OCI-M2 (cell line): Measurements from ENCODE around the gene BRCA2.

Source experiments
- DNase-seq: peaks from one replicate; lab custom pipeline; 2025; ENCODE audit not compliant: unreplicated experiment; lab: John Stamatoyannopoulos, UW

The BRCA2 gene

GRCh38 chr13:32426990-32427851 lies 111.9 kb downstream of the BRCA2 start:
- DNase-seq, result no peak

- peak; percentile 44 for DNase-seq
These were observed 112.7 kb downstream of the BRCA2 start, which contains the start of gene N4BP2L1 for GRCh38 chr13:32427852-32428580. Gene N4BP2L1, minus strand, starts transcription at chr13:32428130. Its CDS starts 48 bp downstream, at chr13:32428082.

- DNase-seq, result no peak
These were observed 113.5 kb downstream of the BRCA2 start for GRCh38 chr13:32428581-32429432.

- no peak for DNase-seq
These were observed 114.2 kb downstream of the BRCA2 start for GRCh38 chr13:32429433-32429909.

- no peak for DNase-seq
These were observed 114.9 kb downstream of the BRCA2 start for GRCh38 chr13:32430018-32430747.

GRCh38 chr13:32431361-32431760 lies 116.1 kb downstream of the BRCA2 start:
- DNase-seq, result no peak

- no peak for DNase-seq
These were observed 117.5 kb downstream of the BRCA2 start for GRCh38 chr13:32432856-32433255.

- no peak for DNase-seq
These were observed 123.6 kb downstream of the BRCA2 start for GRCh38 chr13:32438871-32439270.

GRCh38 chr13:32443111-32443510 lies 127.8 kb downstream of the BRCA2 start:
- DNase-seq, result no peak

GRCh38 chr13:32445461-32445860 lies 130.2 kb downstream of the BRCA2 start:
- no peak for DNase-seq

GRCh38 chr13:32446220-32446619 lies 130.9 kb downstream of the BRCA2 start:
- DNase-seq, result no peak

GRCh38 chr13:32446773-32447465 lies 131.6 kb downstream of the BRCA2 start:
- no peak for DNase-seq

- DNase-seq, result no peak
These were observed 132.8 kb downstream of the BRCA2 start for GRCh38 chr13:32447894-32448623.

- DNase-seq, result no peak
These were observed 133.7 kb downstream of the BRCA2 start for GRCh38 chr13:32448972-32449371.
